ENCODE results near the gene EIF3C. TPM values are rescaled to one million over a fixed set of nuclear protein-coding genes. Genes with fewer than 3 reads are reported as not detected.

The EIF3C gene, protein sequence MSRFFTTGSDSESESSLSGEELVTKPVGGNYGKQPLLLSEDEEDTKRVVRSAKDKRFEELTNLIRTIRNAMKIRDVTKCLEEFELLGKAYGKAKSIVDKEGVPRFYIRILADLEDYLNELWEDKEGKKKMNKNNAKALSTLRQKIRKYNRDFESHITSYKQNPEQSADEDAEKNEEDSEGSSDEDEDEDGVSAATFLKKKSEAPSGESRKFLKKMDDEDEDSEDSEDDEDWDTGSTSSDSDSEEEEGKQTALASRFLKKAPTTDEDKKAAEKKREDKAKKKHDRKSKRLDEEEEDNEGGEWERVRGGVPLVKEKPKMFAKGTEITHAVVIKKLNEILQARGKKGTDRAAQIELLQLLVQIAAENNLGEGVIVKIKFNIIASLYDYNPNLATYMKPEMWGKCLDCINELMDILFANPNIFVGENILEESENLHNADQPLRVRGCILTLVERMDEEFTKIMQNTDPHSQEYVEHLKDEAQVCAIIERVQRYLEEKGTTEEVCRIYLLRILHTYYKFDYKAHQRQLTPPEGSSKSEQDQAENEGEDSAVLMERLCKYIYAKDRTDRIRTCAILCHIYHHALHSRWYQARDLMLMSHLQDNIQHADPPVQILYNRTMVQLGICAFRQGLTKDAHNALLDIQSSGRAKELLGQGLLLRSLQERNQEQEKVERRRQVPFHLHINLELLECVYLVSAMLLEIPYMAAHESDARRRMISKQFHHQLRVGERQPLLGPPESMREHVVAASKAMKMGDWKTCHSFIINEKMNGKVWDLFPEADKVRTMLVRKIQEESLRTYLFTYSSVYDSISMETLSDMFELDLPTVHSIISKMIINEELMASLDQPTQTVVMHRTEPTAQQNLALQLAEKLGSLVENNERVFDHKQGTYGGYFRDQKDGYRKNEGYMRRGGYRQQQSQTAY
- total RNA-seq: 153 and 209 TPM in 2 replicates

DNA sequence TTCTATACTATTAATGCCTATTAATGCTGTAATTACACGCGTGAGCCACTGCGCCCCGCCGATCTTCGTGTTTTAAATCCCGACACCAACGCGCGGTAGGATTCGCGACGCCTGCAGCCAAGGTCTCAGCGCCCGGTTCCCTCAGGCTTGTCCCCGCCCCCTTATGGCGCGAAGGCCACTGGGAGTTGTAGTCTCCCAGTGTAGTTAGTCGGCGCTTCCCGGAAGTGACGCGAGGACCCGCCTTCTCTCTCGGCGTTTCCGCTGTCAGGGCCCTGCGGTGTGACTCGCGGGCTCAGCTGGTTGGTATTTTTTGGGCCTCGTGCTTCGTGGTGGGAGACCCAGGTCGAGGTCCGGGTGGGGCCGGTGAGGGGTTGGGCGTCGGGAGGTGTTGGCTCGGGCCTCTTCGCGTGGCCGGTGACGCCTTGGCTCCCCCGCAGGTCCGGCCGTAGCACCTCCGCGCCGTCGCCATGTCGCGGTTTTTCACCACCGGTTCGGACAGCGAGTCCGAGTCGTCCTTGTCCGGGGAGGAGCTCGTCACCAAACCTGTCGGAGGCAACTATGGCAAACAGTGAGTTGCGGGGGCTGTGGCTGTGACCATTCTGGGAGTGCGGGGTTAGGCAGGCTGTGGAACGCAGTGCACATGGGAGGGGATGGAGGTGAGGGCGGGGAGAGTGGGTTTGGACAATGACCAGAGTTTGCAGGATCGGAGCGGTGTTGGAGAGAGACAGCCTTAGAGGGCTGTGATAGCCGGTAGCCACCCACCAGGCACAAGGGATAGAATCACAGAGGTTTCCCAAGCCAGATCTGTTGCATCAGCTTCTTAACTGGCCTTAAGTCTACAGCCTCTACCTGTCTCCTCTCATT is at the start of gene EIF3C:
TSS of gene EIF3C (plus strand) at position 245 of the 864 bp plus-strand sequence. CDS start at position 468, 223 bp downstream.

DNA sequence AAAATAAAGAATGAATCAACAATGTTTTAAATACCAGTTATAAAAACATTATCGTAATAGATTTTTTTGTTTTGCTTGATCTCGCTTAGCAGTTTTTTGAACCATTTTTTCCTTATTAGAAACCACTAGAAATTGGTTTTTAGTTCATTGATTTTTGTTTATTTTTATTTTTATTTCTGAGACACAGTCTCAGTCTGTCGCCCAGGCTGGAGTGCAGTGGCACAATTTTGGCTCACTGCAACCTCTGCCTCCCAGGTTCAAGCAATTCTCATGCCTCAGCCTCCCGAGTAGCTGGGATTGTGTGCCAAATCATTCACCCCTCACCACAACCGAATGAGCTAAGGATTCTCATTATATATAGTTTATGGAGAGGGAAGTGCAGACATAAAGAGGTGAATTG is 40.2 kb downstream of the EIF3C start, which contains the start of gene NPIPB9:
TSS of gene NPIPB9 (plus strand) at position 301 of the 400 bp plus-strand sequence.

Other genes with a start within 250 kb of the EIF3C start
- not detected in 2 replicates for gene NPIPB7, start 239.1 kb upstream of the EIF3C start, total RNA-seq
- gene CLN3, start 219.4 kb upstream of the EIF3C start, total RNA-seq: 19.6 and 29.8 TPM in 2 replicates
- not detected in 2 replicates for gene APOBR, start 216.8 kb upstream of the EIF3C start, total RNA-seq
- gene IL27, start 204.6 kb upstream of the EIF3C start, total RNA-seq: not detected in 2 replicates
- 12.5 and 13.5 TPM in 2 replicates for gene NUPR1, start 172.5 kb upstream of the EIF3C start, total RNA-seq
- gene SGF29, start 157.5 kb upstream of the EIF3C start, total RNA-seq: 9.5 and 11.6 TPM in 2 replicates
- gene SULT1A2, start 114.4 kb upstream of the EIF3C start, total RNA-seq: not detected in 2 replicates
- gene SULT1A1, start 101.4 kb upstream of the EIF3C start, total RNA-seq: 4.7 and 6.5 TPM in 2 replicates
- not detected in 2 replicates for gene NPIPB8, start 73.4 kb upstream of the EIF3C start, total RNA-seq
- not detected in 2 replicates for gene NPIPB9, start 40.3 kb downstream of the EIF3C start, total RNA-seq
- gene ATXN2L, start 111.5 kb downstream of the EIF3C start, total RNA-seq: 81.7 and 88.1 TPM in 2 replicates
- 216 and 232 TPM in 2 replicates for gene TUFM, start 134.9 kb downstream of the EIF3C start, total RNA-seq
- 17.5 and 20.6 TPM in 2 replicates for gene SH2B1, start 152.4 kb downstream of the EIF3C start, total RNA-seq
- gene ATP2A1, start 167.0 kb downstream of the EIF3C start, total RNA-seq: not detected in 2 replicates
- gene RABEP2, start 213.8 kb downstream of the EIF3C start, total RNA-seq: 49.6 and 54.6 TPM in 2 replicates
- gene CD19, start 220.5 kb downstream of the EIF3C start, total RNA-seq: not detected in 2 replicates
- gene NFATC2IP, start 239.5 kb downstream of the EIF3C start, total RNA-seq: 18.8 and 23.6 TPM in 2 replicates

Data from mammary microvascular endothelial cell (primary cell).